BLaER1 (cell line): Measurements from ENCODE around the gene POLR2J.
A peak's percentile ranks its signal among the peaks of the same experiment; 100 is the strongest.

Experiments
- H3K27ac ChIP-seq: shearing (Covaris generic); formaldehyde crosslinking; 2 replicates; pipeline ENCODE4 v1.8.1; 2022
- H3K27me3 ChIP-seq: shearing (Covaris generic); formaldehyde crosslinking; 2 replicates; pipeline ENCODE4 v1.8.1; 2022
- H3K36me3 ChIP-seq: shearing (Covaris generic); formaldehyde crosslinking; 2 replicates; pipeline ENCODE4 v1.8.1; 2022
- H3K4me1 ChIP-seq: shearing (Covaris generic); formaldehyde crosslinking; 2 replicates; pipeline ENCODE4 v1.8.1; 2022
- H3K4me2 ChIP-seq: shearing (Covaris generic); formaldehyde crosslinking; 2 replicates; pipeline ENCODE4 v1.8.1; 2022
- H3K4me3 ChIP-seq: shearing (Covaris generic); formaldehyde crosslinking; 2 replicates; pipeline ENCODE4 v1.8.1; 2022
- H3K9ac ChIP-seq: shearing (Covaris generic); formaldehyde crosslinking; 2 replicates; pipeline ENCODE4 v1.8.1; 2022
- H3K9me3 ChIP-seq: shearing (Covaris generic); formaldehyde crosslinking; 2 replicates; pipeline ENCODE4 v1.8.1; 2022
- H4K20me1 ChIP-seq: shearing (Covaris generic); formaldehyde crosslinking; 2 replicates; pipeline ENCODE4 v1.8.1; 2022
- Cebpa-rat ChIP-seq: shearing (Covaris generic); IDR thresholded peaks from 2 replicates; pipeline ENCODE4 v1.8.1; 2022

The POLR2J gene

DNA sequence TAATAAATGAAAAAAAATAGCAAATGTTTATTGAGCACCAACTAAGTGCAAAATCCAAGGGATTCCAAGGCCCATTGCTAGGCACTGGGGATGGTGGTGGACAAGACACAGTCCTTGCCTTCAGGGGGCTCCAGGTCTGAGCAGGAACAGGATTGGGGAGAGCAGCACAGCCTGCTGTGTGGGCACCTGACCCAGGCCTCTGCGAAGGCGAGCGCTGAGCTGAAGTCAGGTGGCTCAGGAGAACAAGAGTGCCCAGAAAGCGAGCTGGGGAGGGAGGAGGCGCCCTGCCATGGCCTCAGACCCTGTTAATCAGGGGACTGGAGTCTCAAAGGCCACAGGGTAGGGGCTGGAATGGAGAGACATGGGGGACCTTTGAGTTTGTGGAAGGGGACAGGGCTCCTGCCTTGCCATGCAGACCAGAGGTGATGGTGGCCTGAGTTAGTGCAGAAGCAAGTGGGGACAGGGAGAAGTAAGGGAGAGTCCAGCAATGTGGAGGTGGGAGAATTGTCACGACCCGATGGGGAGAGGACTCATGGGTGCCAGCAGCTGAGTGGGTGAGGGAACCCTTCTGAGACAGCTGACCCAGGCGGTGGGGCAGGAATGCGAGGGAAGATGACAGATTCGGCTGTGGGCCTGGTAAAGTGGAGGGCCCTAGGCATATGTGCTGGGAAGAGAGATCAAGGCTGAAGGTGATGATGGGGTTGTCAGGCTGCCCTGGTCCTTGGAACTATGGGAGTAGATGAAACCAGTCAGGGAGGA lies 49.4 kb downstream of the POLR2J start:
- no peaks in the 10 kb centered on the region for H4K20me1 ChIP-seq
- peak overlapping the region; percentile 98 for H3K27ac ChIP-seq
- no peak for TF ChIP-seq Cebpa-rat
- H3K4me2 ChIP-seq, result peak overlapping the region; percentile 95
- H3K27me3 ChIP-seq, result no peaks in the 10 kb centered on the region
- H3K9me3 ChIP-seq, result no peaks in the 10 kb centered on the region
- H3K9ac ChIP-seq, result no peak overlapping the region
- peaks cover 13% of the 10 kb centered on the region; the same call in 1 of the 2 replicates for H3K36me3 ChIP-seq
- H3K4me3 ChIP-seq, result no peak overlapping the region
- H3K4me1 ChIP-seq, result peaks cover 85% of the 10 kb centered on the region

DNA sequence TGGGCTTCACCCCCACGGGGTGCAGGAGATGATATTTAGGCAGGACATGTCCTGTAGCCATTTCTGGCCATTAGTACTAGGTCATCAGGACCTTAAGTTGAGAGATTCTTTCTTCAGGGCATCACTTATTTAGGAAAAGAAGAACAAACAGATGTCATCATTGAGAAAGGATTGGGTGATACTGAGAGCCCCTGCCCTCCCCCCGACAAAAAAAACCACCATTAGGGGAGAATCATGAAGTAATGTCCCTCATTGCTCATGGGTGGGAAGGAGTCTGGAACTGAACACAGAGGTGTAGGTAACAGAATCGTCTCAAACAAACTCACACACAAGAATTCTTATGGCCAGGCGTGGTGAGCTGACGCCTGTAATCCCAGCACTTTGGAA lies 51.7 kb downstream of the POLR2J start:
- no peak for TF ChIP-seq Cebpa-rat
- H3K9ac ChIP-seq, result peak overlapping the region; percentile 82
- H3K36me3 ChIP-seq, result peaks cover 20% of the 10 kb centered on the region; the same call in 1 of the 2 replicates
- H3K4me1 ChIP-seq, result peaks cover 100% of the 10 kb centered on the region
- no peaks in the 10 kb centered on the region for H3K27me3 ChIP-seq
- H3K9me3 ChIP-seq, result no peaks in the 10 kb centered on the region
- peak overlapping the region; percentile 52 for H3K4me3 ChIP-seq
- H4K20me1 ChIP-seq, result no peaks in the 10 kb centered on the region
- H3K4me2 ChIP-seq, result peak overlapping the region; percentile 95
- H3K27ac ChIP-seq, result peak overlapping the region; percentile 98

DNA sequence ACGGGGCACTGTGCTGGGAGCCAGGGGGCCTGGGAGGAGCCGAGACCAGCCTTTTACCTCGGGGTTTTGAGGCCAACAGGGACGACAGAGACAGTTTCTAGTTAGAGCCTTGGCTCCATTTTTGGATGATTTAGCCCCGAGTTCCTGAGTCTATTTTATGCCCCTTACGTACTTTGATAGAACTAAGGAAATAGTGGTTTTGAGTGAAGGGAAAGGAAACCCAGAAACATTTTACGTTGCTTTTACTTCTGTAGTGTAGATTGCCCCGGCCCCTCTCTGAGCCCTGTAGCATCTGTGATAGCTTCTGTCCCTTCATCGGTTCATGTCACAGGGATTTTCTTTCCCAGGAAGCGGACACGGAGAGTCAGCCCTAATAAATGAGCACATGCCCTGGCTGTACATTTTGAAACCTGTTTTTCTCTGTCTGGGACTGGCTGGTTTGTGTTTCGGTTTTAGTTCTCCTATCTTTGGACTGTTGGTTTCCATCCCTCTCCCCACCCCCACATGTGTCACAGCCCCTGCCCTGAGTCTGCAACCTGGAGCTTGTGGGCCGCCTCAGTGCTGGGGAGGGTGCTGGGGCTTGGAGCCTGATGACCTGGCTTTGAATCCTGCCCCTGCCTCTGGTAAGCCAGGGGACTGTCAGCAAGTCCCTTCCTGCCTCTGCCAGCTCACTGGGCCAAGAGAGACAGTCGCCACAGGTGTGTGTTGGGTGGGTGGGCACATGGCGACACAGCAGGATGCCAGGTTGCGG lies 52.3 kb downstream of the POLR2J start:
- H4K20me1 ChIP-seq, result no peaks in the 10 kb centered on the region
- no peaks in the 10 kb centered on the region for H3K9me3 ChIP-seq
- no peaks in the 10 kb centered on the region for H3K27me3 ChIP-seq
- peak overlapping the region; percentile 52 for H3K4me3 ChIP-seq
- TF ChIP-seq Cebpa-rat, result no peak
- peaks cover 25% of the 10 kb centered on the region; the same call in 1 of the 2 replicates for H3K36me3 ChIP-seq
- H3K9ac ChIP-seq, result peak overlapping the region; percentile 82
- H3K27ac ChIP-seq, result peak overlapping the region; percentile 98
- peaks cover 100% of the 10 kb centered on the region for H3K4me1 ChIP-seq
- H3K4me2 ChIP-seq, result peak overlapping the region; percentile 95

DNA sequence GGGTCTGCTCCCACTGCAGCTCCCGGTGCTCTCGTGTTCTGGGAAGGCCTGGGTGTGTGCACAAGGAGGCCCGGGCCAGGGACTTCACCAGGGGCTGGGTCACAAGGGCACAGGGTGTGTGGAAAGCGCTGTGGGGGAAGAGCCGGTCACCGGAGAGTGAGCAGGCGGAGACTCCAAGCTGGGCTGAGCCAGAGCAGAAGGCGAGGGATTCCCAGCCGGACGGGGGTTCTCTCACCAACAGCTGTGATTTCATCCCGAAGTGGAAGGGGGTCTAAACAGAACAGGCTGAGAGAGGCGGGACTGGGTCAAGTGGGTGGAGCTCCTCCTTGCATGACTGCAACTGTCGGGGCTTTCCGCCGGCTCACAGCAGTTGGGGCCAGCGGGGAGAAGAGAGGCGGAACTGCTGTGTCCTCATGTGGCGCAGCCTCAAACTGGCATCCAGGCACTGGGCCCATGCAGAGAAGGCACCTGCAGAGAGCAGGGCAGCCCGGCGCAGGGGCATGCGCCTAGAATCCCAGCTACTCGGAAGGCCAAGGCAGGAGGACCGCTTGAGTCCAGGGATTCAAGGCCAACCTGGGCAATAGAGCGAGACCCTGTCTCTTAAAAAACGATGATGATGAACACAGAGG lies 53.0 kb downstream of the POLR2J start:
- Histone ChIP-seq H3K9me3 (no peaks in the 10 kb centered on the region), H4K20me1 (no peaks in the 10 kb centered on the region), H3K27me3 (no peaks in the 10 kb centered on the region), H3K4me3 (peak overlapping the region; percentile 55), H3K4me1 (peaks cover 100% of the 10 kb centered on the region), H3K36me3 (peaks cover 28% of the 10 kb centered on the region; the same call in 1 of the 2 replicates), H3K9ac (peak overlapping the region; percentile 82), H3K27ac (peak overlapping the region; percentile 98), H3K4me2 (peak overlapping the region; percentile 95)
- no peak for TF ChIP-seq Cebpa-rat

DNA sequence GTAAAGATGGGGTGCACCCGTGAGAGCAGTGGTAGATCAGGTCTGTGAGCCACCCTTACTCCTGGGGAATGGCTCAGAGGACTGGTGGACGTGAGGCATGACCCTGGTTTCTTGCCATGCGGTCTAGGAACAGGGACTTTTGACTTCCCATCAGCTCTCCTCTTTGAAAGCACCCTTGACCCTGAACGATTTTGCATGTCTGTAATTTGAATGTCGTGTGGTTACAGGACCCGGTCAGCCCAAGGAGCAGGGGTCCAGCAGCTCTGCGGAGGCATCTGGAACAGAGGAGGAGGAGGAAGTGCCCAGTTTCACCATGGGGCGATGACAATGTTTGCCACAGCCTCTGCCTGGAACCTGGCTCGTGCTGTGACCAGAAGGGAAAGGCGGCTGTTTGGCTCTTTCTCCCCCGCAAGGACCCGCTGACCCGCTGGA lies 53.9 kb downstream of the POLR2J start:
- H3K4me3 ChIP-seq, result peak overlapping the region; percentile 55; the same call in 1 of the 2 replicates
- peak overlapping the region; percentile 98 for H3K27ac ChIP-seq
- H3K4me1 ChIP-seq, result peaks cover 100% of the 10 kb centered on the region
- H3K9ac ChIP-seq, result peak overlapping the region; percentile 82
- peak overlapping the region; percentile 95 for H3K4me2 ChIP-seq
- no peaks in the 10 kb centered on the region for H3K27me3 ChIP-seq
- H3K36me3 ChIP-seq, result peaks cover 31% of the 10 kb centered on the region; the same call in 1 of the 2 replicates
- no peak for TF ChIP-seq Cebpa-rat
- no peaks in the 10 kb centered on the region for H4K20me1 ChIP-seq
- no peaks in the 10 kb centered on the region for H3K9me3 ChIP-seq

DNA sequence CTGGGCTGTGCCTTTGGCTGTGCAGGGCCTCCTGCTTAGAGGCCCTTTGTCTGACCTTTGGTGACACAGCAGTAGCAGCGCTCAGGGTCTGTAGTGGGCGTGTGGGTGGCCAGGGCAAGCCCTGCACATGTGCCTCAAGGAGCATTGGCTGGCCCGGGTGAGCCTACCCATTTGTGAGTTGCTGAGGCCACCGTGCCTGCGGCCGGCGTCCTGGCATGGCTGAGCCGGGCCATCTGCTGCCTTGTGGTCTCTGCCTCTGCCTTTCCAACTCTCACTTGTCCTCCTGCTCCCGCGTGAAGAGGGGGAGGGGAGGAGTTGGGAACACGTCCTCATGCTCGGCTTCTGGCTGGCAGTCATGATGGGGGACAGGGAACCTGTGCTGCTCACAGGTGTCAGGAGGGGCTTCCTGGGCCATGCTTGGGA lies 54.6 kb downstream of the POLR2J start:
- peaks cover 37% of the 10 kb centered on the region for H3K36me3 ChIP-seq
- 0 out of 2 replicates have a peak overlapping the region, but pooled peaks have one; percentile 22 for H3K4me3 ChIP-seq
- no peaks in the 10 kb centered on the region for H4K20me1 ChIP-seq
- peak overlapping the region; percentile 95 for H3K4me2 ChIP-seq
- H3K27me3 ChIP-seq, result no peaks in the 10 kb centered on the region
- peak overlapping the region; percentile 82 for H3K9ac ChIP-seq
- TF ChIP-seq Cebpa-rat, result no peak
- H3K4me1 ChIP-seq, result peaks cover 100% of the 10 kb centered on the region
- no peaks in the 10 kb centered on the region for H3K9me3 ChIP-seq
- H3K27ac ChIP-seq, result peak overlapping the region; percentile 98
